Breast epithelium (tissue), 3 donors: ENCODE measurements around the gene ARID3C.

Experiments used
- POLR2A ChIP-seq: fragments of 450-650 bp; IDR thresholded peaks from one replicate; pipeline ENCODE4 v1.6.1; 2016; ENCODE audit warnings: antibody characterized with exemption, mild to moderate bottlenecking, moderate library complexity
- POLR2AphosphoS5 ChIP-seq, 3 donors: sonication (generic); formaldehyde crosslinking; IDR thresholded peaks; one replicate each; pipeline ENCODE4 v1.6.1; 2017; ENCODE audit warnings: antibody characterized with exemption in 3 of 3

DNA sequence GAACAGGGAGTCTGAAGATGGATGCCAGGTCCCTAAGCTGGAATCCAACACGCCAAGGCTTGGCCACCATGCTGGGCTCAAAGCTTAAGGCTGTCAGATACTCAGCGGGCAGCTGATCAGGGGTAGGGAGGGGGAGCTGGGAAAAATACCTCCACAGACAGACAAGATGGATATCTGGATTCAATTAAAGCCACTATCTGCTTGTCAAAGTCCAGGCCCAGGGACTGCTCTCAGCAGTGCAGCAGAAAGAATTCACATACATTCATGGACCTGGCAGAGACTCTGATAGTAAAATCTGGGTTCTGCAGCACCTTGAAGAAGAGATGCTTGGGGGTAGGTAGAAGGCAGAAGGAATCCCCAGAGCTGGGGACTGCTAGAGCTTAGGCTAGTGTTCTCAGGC lies 13.7 kb downstream of the ARID3C start:
- TF ChIP-seq POLR2AphosphoS5 (IDR thresholded peaks at IDR 0.05) (no peak), POLR2A (no peak)
